Transverse colon (tissue), 4 donors: Measurements from ENCODE around the gene GFOD1.

Experiments used
- EP300 ChIP-seq: sonication (generic); formaldehyde crosslinking; IDR thresholded peaks from one replicate; pipeline ENCODE4 v1.6.1; 2017; ENCODE audit warnings: antibody characterized with exemption, low read depth
- POLR2A ChIP-seq: fragments of 450-650 bp; IDR thresholded peaks from one replicate; pipeline ENCODE4 v1.6.1; 2016; ENCODE audit warnings: antibody characterized with exemption, mild to moderate bottlenecking, moderate library complexity
- POLR2AphosphoS5 ChIP-seq, 3 donors: sonication (generic); formaldehyde crosslinking; IDR thresholded peaks; one replicate each; pipeline ENCODE4 v1.6.1; 2016; ENCODE audit warnings: antibody characterized with exemption in 3 of 3
- TF ChIP-seq, protein P1 (sequence below), 5 experiments: fragments of 200-600 bp in 3 of 5; fragments of 450-650 bp in 2 of 5; sonication (generic) in 3 of 5; IDR thresholded peaks; 1 replicate in 2 of 5; 2 replicates in 3 of 5; pipeline ENCODE4 v1.5.1; 2016 to 2017; ENCODE audit warnings: antibody characterized with exemption in 5 of 5, inconsistent platforms in 3 of 5, mild to moderate bottlenecking in 2 of 5, moderate library complexity in 1 of 5

DNA sequence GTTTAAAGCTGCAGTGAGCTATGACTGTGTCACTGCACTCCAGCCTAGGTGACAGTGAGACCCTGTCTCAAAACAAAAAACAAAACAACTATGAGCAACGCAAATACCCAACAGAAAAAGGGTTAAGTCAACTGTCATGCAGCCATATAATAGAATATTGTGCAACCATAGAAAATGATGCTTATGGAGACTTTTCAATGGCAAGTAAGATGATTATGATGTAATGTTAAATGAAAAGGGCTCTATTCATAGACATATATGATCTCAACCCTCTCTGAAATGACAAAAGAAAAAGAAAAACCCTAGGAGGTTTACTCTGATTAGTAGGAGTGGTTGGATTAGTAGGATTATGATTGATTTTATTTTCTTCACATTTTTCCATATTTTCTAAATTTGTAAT lies 117.8 kb downstream of the GFOD1 start:
- no peak for TF ChIP-seq EP300
- TF ChIP-seq, protein P1, sequence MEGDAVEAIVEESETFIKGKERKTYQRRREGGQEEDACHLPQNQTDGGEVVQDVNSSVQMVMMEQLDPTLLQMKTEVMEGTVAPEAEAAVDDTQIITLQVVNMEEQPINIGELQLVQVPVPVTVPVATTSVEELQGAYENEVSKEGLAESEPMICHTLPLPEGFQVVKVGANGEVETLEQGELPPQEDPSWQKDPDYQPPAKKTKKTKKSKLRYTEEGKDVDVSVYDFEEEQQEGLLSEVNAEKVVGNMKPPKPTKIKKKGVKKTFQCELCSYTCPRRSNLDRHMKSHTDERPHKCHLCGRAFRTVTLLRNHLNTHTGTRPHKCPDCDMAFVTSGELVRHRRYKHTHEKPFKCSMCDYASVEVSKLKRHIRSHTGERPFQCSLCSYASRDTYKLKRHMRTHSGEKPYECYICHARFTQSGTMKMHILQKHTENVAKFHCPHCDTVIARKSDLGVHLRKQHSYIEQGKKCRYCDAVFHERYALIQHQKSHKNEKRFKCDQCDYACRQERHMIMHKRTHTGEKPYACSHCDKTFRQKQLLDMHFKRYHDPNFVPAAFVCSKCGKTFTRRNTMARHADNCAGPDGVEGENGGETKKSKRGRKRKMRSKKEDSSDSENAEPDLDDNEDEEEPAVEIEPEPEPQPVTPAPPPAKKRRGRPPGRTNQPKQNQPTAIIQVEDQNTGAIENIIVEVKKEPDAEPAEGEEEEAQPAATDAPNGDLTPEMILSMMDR (IDR thresholded peaks at IDR 0.05) = no peak
- TF ChIP-seq POLR2AphosphoS5 (IDR thresholded peaks at IDR 0.05) = no peak
- TF ChIP-seq POLR2A = no peak
